Stimulated activated CD4-positive, alpha-beta T cell treated with anti-CD3 and anti-CD28 coated beads, Interleukin-1b, Interleukin-23, amount 100 ng/mL, for 24 hours (primary cell): Measurements from ENCODE around the gene SMYD2.

ENCODE experiments used
- DNase-seq, 4 experiments: peaks; one replicate each; pipeline ENCODE4 v3.0.0-alpha.2; 2020; ENCODE audit warnings: low read depth in 4 of 4, low spot score in 1 of 4

The SMYD2 gene

GRCh38 chr1:214384373-214385079 lies 103.6 kb downstream of the SMYD2 start:
- DNase-seq: no peak

DNA sequence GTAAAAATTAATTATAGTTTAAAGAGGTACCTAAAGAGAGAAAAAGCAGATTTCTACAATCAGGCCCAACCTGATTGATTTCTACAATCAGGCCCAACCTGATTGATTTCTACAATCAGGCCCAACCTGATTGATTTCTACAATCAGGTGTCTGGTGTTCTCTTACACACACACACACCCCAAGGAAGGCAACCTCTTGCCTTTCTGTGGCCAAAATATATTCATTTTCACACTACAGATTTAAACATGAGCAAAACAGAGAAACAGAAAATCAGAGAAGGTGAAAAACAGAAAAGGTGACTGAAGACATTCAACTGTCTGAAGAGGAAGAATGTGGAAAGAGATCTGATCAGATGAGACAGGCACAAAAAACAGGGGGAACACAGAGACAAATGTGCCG lies 104.5 kb downstream of the SMYD2 start:
- no peak for DNase-seq

GRCh38 chr1:214386333-214386732 lies 105.4 kb downstream of the SMYD2 start:
- no peak for DNase-seq
